Measurements from ENCODE around the gene ST6GALNAC4. TPM values are rescaled to one million over a fixed set of nuclear protein-coding genes. Genes with fewer than 3 reads are reported as not detected.

Gene ST6GALNAC4
- total RNA-seq, 6 donors from 2014 or later = 41.3 to 105 (median 56.2) TPM

- Histone ChIP-seq H3K27me3 (no peaks in the 10 kb centered on the region), H3K4me3 (no peak overlapping the region), H3K4me1 (peaks cover 17 to 41% (median 34%) of the 10 kb centered on the region in 4 donors), H3K27ac (no peak overlapping the region), H3K9me3 (no peaks in the 10 kb centered on the region), H3K36me3 (peaks cover 0 to 4% (median 0%) of the 10 kb centered on the region in 4 donors)
- 93 to 94% methylated on average over 4 of the region's 4 CpGs for WGBS, 2 donors
- TF ChIP-seq POLR2A (IDR thresholded peaks at IDR 0.05) (no peak), CTCF (IDR thresholded peaks at IDR 0.05) (no peak), EP300 (IDR thresholded peaks at IDR 0.05) (no peak), POLR2AphosphoS5 (IDR thresholded peaks at IDR 0.05) (no peak)
- DNase-seq (no peak), ATAC-seq (ENCODE audit: low FRiP score in 2 of 2) (no peak)
Observed at GRCh38 chr9:127959398-127959797, 42.6 kb upstream of the ST6GALNAC4 start.

GRCh38 chr9:127958728-127959127 is 41.9 kb upstream of the ST6GALNAC4 start:
- no peaks in the 10 kb centered on the region for H3K9me3 ChIP-seq
- TF ChIP-seq POLR2AphosphoS5 (IDR thresholded peaks at IDR 0.05) = no peak
- WGBS, 2 donors = 82 to 92% methylated on average over 1 of the region's 1 CpG
- H3K4me1 ChIP-seq = peaks cover 17 to 39% (median 34%) of the 10 kb centered on the region in 4 donors
- peaks cover 0 to 4% (median 0%) of the 10 kb centered on the region in 4 donors for H3K36me3 ChIP-seq
- H3K4me3 ChIP-seq = no peak overlapping the region
- ATAC-seq (ENCODE audit: low FRiP score in 2 of 2) (no peak), DNase-seq (no peak)
- no peaks in the 10 kb centered on the region for H3K27me3 ChIP-seq
- H3K27ac ChIP-seq = no peak overlapping the region

GRCh38 chr9:127955294-127956015 is 38.6 kb upstream of the ST6GALNAC4 start:
- no peak overlapping the region for H3K4me3 ChIP-seq
- 59 to 65% methylated on average over 4 to 11 of the region's 12 CpGs for WGBS, 2 donors
- TF ChIP-seq POLR2AphosphoS5 (IDR thresholded peaks at IDR 0.05) = peak in 1 of 2 donors; percentile 36
- peak in 1 of 4 donors; percentile 84 for TF ChIP-seq EP300 (IDR thresholded peaks at IDR 0.05)
- TF ChIP-seq CTCF (IDR thresholded peaks at IDR 0.05) = peak; percentile 24 to 82 (median 66)
- TF ChIP-seq POLR2A (IDR thresholded peaks at IDR 0.05) = no peak
- no peaks in the 10 kb centered on the region for H3K9me3 ChIP-seq
- H3K4me1 ChIP-seq = peaks cover 11 to 27% (median 24%) of the 10 kb centered on the region in 4 donors
- ATAC-seq (ENCODE audit: low FRiP score in 2 of 2) = peak; percentile 76 to 94
- peak overlapping the region; percentile 46 to 74 (median 67) for H3K27ac ChIP-seq
- H3K36me3 ChIP-seq = peaks cover 0 to 4% (median 0%) of the 10 kb centered on the region in 4 donors
- DNase-seq = peak in 1 of 2 donors; percentile 93
- no peaks in the 10 kb centered on the region for H3K27me3 ChIP-seq

GRCh38 chr9:127954831-127955293 is 38.0 kb upstream of the ST6GALNAC4 start:
- no peaks in the 10 kb centered on the region for H3K27me3 ChIP-seq
- H3K27ac ChIP-seq = peak overlapping the region; percentile 46 to 74 (median 67)
- TF ChIP-seq POLR2AphosphoS5 (IDR thresholded peaks at IDR 0.05) = no peak
- TF ChIP-seq CTCF (IDR thresholded peaks at IDR 0.05) = no peak
- no peak for TF ChIP-seq POLR2A (IDR thresholded peaks at IDR 0.05)
- TF ChIP-seq EP300 (IDR thresholded peaks at IDR 0.05) = no peak
- H3K36me3 ChIP-seq = peaks cover 0 to 4% (median under 1%) of the 10 kb centered on the region in 4 donors
- no peak overlapping the region for H3K4me3 ChIP-seq
- H3K4me1 ChIP-seq = peaks cover 11 to 27% (median 20%) of the 10 kb centered on the region in 4 donors
- ATAC-seq (ENCODE audit: low FRiP score in 2 of 2) (peak in 1 of 2 donors; percentile 3), DNase-seq (peak in 1 of 2 donors; percentile 53)
- 73% methylated on average over 11 of the region's 13 CpGs; no CpG with 5 or more reads in 1 of the 2 donors for WGBS, 2 donors
- H3K9me3 ChIP-seq = no peaks in the 10 kb centered on the region

GRCh38 chr9:127953768-127954505 is 37.1 kb upstream of the ST6GALNAC4 start:
- H3K27ac ChIP-seq = peak overlapping the region in 2 of 4 donors; percentile 15 to 70
- H3K9me3 ChIP-seq = no peaks in the 10 kb centered on the region
- H3K4me3 ChIP-seq = no peak overlapping the region
- no peak for ATAC-seq (ENCODE audit: low FRiP score in 2 of 2)
- peaks cover 11 to 27% (median 20%) of the 10 kb centered on the region in 4 donors for H3K4me1 ChIP-seq
- H3K27me3 ChIP-seq = no peaks in the 10 kb centered on the region
- peaks cover 0 to 4% (median 1%) of the 10 kb centered on the region in 4 donors for H3K36me3 ChIP-seq
- no peak for TF ChIP-seq POLR2AphosphoS5 (IDR thresholded peaks at IDR 0.05)
- no peak for TF ChIP-seq POLR2A (IDR thresholded peaks at IDR 0.05)
- no peak for TF ChIP-seq CTCF (IDR thresholded peaks at IDR 0.05)
- no peak for TF ChIP-seq EP300 (IDR thresholded peaks at IDR 0.05)
- DNase-seq = peak in 1 of 2 donors; percentile 64
- 92 to 93% methylated on average over 8 to 17 of the region's 17 CpGs for WGBS, 2 donors
